Kidney (tissue), 14 donors: ENCODE data around the gene CDC42EP3. TPM values are rescaled to one million over a fixed set of nuclear protein-coding genes. Genes with fewer than 3 reads are reported as not detected.

Experiments
- DNase-seq, 5 donors: peaks; one replicate each; pipeline ENCODE4 v3.0.0-alpha.2; 2013 to 2020
- FAIRE-seq: peaks from 2 replicates; lab custom pipeline; 2012; peaks lifted over from hg19 to GRCh38; lab: Jason Lieb, UNC
- H3K27ac ChIP-seq, 2 donors: one replicate each; pipeline ENCODE4 v1.7.0; 2013; ENCODE audit warnings: low read depth in 2 of 2, low read length in 2 of 2, inconsistent platforms in 1 of 2
- H3K27me3 ChIP-seq: one replicate; pipeline ENCODE4 v1.7.1; 2013; ENCODE audit warnings: low read length, inconsistent platforms; ENCODE audit not compliant: control insufficient read depth, insufficient read depth
- H3K36me3 ChIP-seq, 3 donors: one replicate each; pipeline versions ENCODE4 v1.7.0 to v1.7.1; 2013; ENCODE audit warnings: low read length in 3 of 3, control low read depth in 1 of 3, inconsistent platforms in 1 of 3; ENCODE audit not compliant: insufficient read depth in 3 of 3, control insufficient read depth in 2 of 3
- H3K4me1 ChIP-seq, 3 donors: one replicate each; pipeline versions ENCODE4 v1.7.0 to v1.7.1; 2013; ENCODE audit warnings: low read length in 3 of 3, inconsistent platforms in 1 of 3, low read depth in 1 of 3; ENCODE audit not compliant: control insufficient read depth in 2 of 3, insufficient read depth in 2 of 3
- H3K4me3 ChIP-seq, 3 donors: one replicate each; pipeline versions ENCODE4 v1.7.0 to v1.8.1; 2013; ENCODE audit warnings: low read length in 3 of 3, control low read depth in 1 of 3, inconsistent platforms in 1 of 3
- H3K9ac ChIP-seq, 3 donors: one replicate each; pipeline versions ENCODE4 v1.7.0 to v1.7.1; 2013; ENCODE audit warnings: low read length in 3 of 3, control low read depth in 1 of 3, inconsistent platforms in 1 of 3
- H3K9me3 ChIP-seq, 3 donors: one replicate each; pipeline versions ENCODE4 v1.7.0 to v1.7.1; 2013; ENCODE audit warnings: low read length in 3 of 3, control low read depth in 1 of 3, inconsistent platforms in 1 of 3; ENCODE audit not compliant: control insufficient read depth in 2 of 3, insufficient read depth in 1 of 3
- CTCF ChIP-seq: IDR thresholded peaks from 3 replicates; pipeline ENCODE4 v1.5.1; 2012; ENCODE audit warnings: mild to moderate bottlenecking, moderate library complexity, borderline replicate concordance; ENCODE audit not compliant: insufficient read depth; ENCODE audit errors: extremely low read depth
- intact Hi-C: fragments of 100-400 bp; cut with DNase I; formaldehyde crosslinking; loops from one replicate; pipeline ENCODE4 v1.11.1; 2022
- polyA plus RNA-seq: library from polyadenylated mRNA; stranded (reverse); fragments of 350-450 nt; fragmentation: Illumina TruSeq; extraction: RNeasy Lipid Tissue Mini Kit (QIAGEN cat#74804); gene quantifications from one replicate; pipeline ENCODE4 v1.2.3, GENCODE V29; 2014; ENCODE audit warnings: low read depth, low replicate concordance; ENCODE audit not compliant: insufficient read depth
- total RNA-seq: library from RNA; stranded (reverse); fragmentation: NEBNext Ultra II Directional; extraction: Animal tissue kit (Norgen Biotek cat#: 25700); gene quantifications from one replicate; pipeline ENCODE4 v1.2.1, GENCODE V29; 2021
- donor health status: control.
- donor health status: control.
- donor health status: control.
- donor health status: control.
- donor health status: control.
- donor health status: DM: yes; HTN: yes; CAD: no.
- donor health status: Normal renal cell carcinoma (clear cell type).

CDC42EP3 gene
- total and polyA plus RNA-seq, 2 donors from 2014 or later = 21.3 to 34.1 TPM

- no peak overlapping the region for H3K9ac ChIP-seq
- no peak for FAIRE-seq
- H3K36me3 ChIP-seq = no peaks in the 10 kb centered on the region
- no peaks in the 10 kb centered on the region for H3K4me1 ChIP-seq
- no peak for DNase-seq
- H3K27me3 ChIP-seq = no peaks in the 10 kb centered on the region
- intact Hi-C loops = no loop called here
- H3K27ac ChIP-seq = no peak overlapping the region
- TF ChIP-seq CTCF = no peak
- no peaks in the 10 kb centered on the region for H3K9me3 ChIP-seq
- no peak overlapping the region for H3K4me3 ChIP-seq
These were observed 50.2 kb downstream of the CDC42EP3 start for GRCh38 chr2:37621199-37621598.

GRCh38 chr2:37619959-37620300 lies 51.5 kb downstream of the CDC42EP3 start:
- H3K4me1 ChIP-seq = no peaks in the 10 kb centered on the region
- no peak for TF ChIP-seq CTCF
- intact Hi-C loops = no loop called here
- no peaks in the 10 kb centered on the region for H3K9me3 ChIP-seq
- H3K9ac ChIP-seq = no peak overlapping the region
- DNase-seq (no peak), FAIRE-seq (no peak)
- H3K27me3 ChIP-seq = no peaks in the 10 kb centered on the region
- no peaks in the 10 kb centered on the region for H3K36me3 ChIP-seq
- H3K4me3 ChIP-seq = no peak overlapping the region
- no peak overlapping the region for H3K27ac ChIP-seq

GRCh38 chr2:37619230-37619958 lies 52.0 kb downstream of the CDC42EP3 start:
- no peak for TF ChIP-seq CTCF
- intact Hi-C loops = no loop called here
- no peaks in the 10 kb centered on the region for H3K36me3 ChIP-seq
- no peaks in the 10 kb centered on the region for H3K9me3 ChIP-seq
- FAIRE-seq (no peak), DNase-seq (no peak)
- H3K27ac ChIP-seq = no peak overlapping the region
- H3K9ac ChIP-seq = no peak overlapping the region
- H3K4me1 ChIP-seq = no peaks in the 10 kb centered on the region
- H3K4me3 ChIP-seq = no peak overlapping the region
- no peaks in the 10 kb centered on the region for H3K27me3 ChIP-seq

- DNase-seq = no peak
- intact Hi-C loops = no loop called here
- Histone ChIP-seq H3K9ac (no peak overlapping the region), H3K4me3 (no peak overlapping the region), H3K36me3 (no peaks in the 10 kb centered on the region), H3K9me3 (no peaks in the 10 kb centered on the region), H3K4me1 (no peaks in the 10 kb centered on the region), H3K27ac (no peak overlapping the region), H3K27me3 (no peaks in the 10 kb centered on the region)
- no peak for TF ChIP-seq CTCF
- no peak for FAIRE-seq
These were observed 53.1 kb downstream of the CDC42EP3 start for GRCh38 chr2:37618326-37618725.
